GM21576 (cell line): ENCODE measurements around the gene TSPY4.
"Not testable (repeated sequence)": the region's sequence is repeated elsewhere in the genome, so short reads cannot be mapped to it uniquely, and the experiment has no call there.

Source experiments
- ATAC-seq: cut with Tn5 transposase; IDR thresholded peaks from one replicate; pipeline ENCODE4 v1.9.1; 2021; ENCODE audit warnings: mild to moderate bottlenecking, moderate library complexity; ENCODE audit not compliant: unreplicated experiment

The TSPY4 gene, protein sequence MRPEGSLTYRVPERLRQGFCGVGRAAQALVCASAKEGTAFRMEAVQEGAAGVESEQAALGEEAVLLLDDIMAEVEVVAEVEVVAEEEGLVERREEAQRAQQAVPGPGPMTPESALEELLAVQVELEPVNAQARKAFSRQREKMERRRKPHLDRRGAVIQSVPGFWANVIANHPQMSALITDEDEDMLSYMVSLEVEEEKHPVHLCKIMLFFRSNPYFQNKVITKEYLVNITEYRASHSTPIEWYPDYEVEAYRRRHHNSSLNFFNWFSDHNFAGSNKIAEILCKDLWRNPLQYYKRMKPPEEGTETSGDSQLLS

DNA sequence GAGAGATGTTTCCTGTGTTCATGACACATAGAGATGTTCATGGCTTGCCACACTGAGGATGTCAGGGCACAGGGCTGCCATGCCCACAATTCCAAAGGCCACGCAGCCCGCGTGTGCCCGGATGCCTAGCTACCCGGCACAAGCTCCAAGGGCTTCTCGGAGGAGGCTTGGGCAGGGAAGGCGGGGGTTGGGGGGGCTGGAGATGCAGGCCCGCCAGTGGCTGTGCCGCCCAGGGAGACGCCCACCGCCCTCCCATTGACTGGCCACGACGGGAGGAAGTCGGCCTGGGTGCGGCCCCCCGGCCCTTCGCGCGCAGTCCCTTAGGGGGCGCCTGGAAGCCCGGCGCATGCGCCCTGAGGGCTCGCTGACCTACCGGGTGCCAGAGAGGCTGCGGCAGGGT lies at the start of gene TSPY4:
Gene TSPY4 (plus strand): TSS at position 301 of the 400 bp plus-strand sequence. CDS start 46 bp downstream, at position 347.
- not testable (repeated sequence) for ATAC-seq

DNA sequence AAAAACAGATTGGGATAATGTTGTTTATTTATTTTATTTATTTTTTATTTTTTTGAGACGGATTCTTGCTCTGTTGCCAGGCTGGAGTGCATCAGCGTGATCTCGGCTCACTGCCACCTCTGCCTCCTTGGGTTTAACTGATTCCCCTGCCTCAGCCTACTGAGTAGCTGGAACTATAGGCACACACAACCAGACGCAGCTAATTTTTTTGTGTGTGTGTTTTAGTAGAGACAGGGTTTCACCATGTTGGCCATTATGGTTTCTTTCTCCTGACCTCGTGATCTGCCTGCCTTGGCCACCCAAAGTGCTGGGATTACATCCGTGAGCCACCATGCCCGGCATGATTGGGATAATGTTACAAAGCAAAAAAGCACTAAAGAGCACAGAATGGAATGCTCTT lies 16.3 kb upstream of the TSPY4 start:
- ATAC-seq: no peak

DNA sequence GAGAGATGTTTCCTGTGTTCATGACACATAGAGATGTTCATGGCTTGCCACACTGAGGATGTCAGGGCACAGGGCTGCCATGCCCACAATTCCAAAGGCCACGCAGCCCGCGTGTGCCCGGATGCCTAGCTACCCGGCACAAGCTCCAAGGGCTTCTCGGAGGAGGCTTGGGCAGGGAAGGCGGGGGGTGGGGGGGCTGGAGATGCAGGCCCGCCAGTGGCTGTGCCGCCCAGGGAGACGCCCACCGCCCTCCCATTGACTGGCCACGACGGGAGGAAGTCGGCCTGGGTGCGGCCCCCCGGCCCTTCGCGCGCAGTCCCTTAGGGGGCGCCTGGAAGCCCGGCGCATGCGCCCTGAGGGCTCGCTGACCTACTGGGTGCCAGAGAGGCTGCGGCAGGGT lies 20.2 kb downstream of the TSPY4 start, which contains the start of gene TSPY8:
Gene TSPY8 (plus strand): TSS at position 301 of the 400 bp plus-strand sequence. CDS start 46 bp downstream, at position 347.
- ATAC-seq: not testable (repeated sequence)
